ENCODE measurements around the gene ZMIZ1.

ZMIZ1 gene

DNA sequence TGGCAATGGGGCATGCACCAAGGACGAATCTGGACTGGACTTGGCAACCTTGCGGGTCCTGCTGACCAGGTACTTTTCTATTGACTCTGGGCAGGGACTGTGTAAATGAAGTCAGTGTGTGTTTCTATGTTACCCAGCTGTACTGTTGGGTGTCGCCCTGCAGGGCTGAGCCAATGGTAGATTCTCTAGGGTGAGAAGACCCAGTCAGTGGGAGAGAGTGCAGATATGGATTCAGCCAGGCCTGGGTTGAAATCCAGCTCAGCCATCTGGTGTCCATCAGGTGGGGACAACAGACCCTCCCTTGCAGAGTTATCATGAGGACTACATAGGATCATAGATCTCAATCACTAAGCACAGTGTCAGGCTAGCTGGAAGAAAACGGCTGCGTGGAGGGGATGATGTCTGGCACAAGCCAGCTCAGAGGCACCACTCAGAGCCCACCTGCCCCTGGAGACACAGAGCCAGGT is 273.6 kb downstream of the ZMIZ1 start:
- TF ChIP-seq CTCF (IDR thresholded peaks at IDR 0.05), result no peak

DNA sequence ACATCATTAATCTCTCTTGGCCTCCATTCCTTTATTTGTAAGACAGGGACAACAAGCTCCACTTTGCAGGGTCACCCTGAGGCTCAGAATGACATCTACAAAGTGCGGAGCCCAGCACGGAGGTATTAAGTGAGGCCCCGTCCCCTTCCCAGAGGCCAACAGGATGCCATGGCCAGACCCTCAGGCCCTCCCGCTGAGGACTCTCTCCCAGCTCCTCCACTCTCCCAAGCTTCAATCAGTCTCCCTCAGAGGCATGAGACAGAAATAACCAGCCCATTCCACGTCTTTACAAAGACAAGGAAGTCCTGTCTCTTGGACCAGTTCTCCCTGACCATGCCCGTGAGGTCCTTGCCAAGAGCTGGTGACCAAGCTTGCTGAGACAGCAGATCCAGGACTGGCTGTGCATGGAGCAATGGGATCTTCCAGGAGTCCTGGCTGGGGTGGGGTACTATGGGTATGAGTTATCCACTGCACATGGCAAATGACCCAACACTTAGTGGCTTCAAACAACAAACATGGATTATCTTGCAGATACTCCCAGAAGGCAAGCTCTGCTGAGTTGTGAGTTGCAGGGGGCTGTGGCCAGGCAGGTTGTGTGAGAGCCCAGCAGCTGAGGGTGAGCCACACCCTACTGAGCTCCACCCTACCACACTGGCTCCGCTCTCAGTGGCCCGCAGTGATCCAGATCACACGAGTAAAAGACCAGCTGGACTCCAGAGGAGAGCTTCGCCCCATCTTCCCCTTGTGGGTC is 274.2 kb downstream of the ZMIZ1 start:
- TF ChIP-seq CTCF (IDR thresholded peaks at IDR 0.05), result no peak

- no peak for TF ChIP-seq CTCF (IDR thresholded peaks at IDR 0.05)
Measured at GRCh38 chr10:79344502-79345195, 275.9 kb downstream of the ZMIZ1 start.

DNA sequence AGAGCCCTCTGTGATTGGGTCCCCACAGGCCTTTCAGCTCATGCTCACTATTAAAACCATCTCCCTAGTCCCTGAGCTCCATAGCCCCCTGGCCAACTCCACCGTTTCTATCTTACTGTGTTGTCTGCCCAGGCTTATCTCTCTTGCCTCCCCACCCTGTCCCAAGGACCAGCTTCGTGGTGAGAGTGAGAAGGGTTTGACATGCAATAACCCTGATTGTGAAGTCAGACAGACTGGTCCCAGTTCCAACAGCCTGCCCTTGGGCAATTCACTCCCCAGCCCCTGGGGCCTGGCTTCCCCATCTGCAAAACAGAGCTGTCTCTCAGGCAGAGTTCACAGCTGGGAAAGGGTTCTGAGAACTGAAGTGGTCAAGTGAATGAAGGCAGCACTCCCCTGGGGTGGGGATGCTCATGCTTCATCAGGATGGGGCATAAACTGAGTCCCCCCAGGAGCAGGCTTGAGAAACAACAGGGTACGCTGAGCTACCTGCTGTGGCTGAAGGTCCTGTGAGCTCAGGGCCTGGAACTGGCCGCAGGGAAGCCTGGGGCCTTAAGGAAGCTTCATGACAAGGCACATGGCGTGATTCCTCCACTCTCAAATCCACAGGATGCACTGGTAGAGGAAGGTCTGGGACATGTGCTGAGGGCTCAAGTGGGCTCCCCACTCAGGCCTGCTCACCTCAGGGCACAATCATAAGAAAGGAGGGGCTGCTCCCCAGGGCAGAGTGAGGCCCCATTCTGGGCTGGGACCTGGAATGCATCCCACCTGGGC is 276.7 kb downstream of the ZMIZ1 start:
- no peak for TF ChIP-seq CTCF (IDR thresholded peaks at IDR 0.05)

GRCh38 chr10:79346012-79346340 is 277.2 kb downstream of the ZMIZ1 start:
- no peak for TF ChIP-seq CTCF (IDR thresholded peaks at IDR 0.05)

GRCh38 chr10:79346388-79347225 is 277.8 kb downstream of the ZMIZ1 start:
- no peak for TF ChIP-seq CTCF (IDR thresholded peaks at IDR 0.05)

All from LNCAP (cell line).